H1 (cell line): Measurements from ENCODE around the gene MMAB. TPM values are rescaled to one million over a fixed set of nuclear protein-coding genes. Genes with fewer than 3 reads are reported as not detected.

Experiments used
- CTCF ChIA-PET: fragments of 300-600 bp; sonication (Branson Sonifier 250); formaldehyde crosslinking; loops from one replicate; lab custom pipeline; 2021; ENCODE audit not compliant: partially characterized antibody; lab: Charles Lee
- POLR2A ChIA-PET: fragments of 300-600 bp; sonication (Branson Sonifier 250); formaldehyde crosslinking; loops from one replicate; lab custom pipeline; 2021; ENCODE audit warnings: inconsistent platforms; ENCODE audit not compliant: partially characterized antibody; lab: Charles Lee
- DNase-seq, 2 experiments: peaks; one replicate each; pipeline versions ENCODE4 v3.0.0 to v3.0.0-alpha.2; 2010 to 2022; ENCODE audit warnings: low spot score in 2 of 2, low read depth in 1 of 2, mixed read lengths in 1 of 2
- FAIRE-seq: peaks from 2 replicates; lab custom pipeline; 2011; peaks lifted over from hg19 to GRCh38; lab: Jason Lieb, UNC
- H2AFZ ChIP-seq: 2 replicates; pipeline ENCODE4 v1.8.1; 2012; ENCODE audit warnings: low read length, inconsistent platforms
- H2AK5ac ChIP-seq: 2 replicates; pipeline ENCODE4 v1.6.1; 2013; ENCODE audit warnings: low read depth, low read length
- H2BK120ac ChIP-seq: replicated peaks from 2 replicates; pipeline ENCODE3; 2013; ENCODE audit warnings: low read depth, low read length, inconsistent platforms
- H2BK12ac ChIP-seq: 2 replicates; pipeline ENCODE4 v1.6.1; 2013; ENCODE audit warnings: low read depth, low read length
- H2BK15ac ChIP-seq: 2 replicates; pipeline ENCODE4 v1.6.1; 2013; ENCODE audit warnings: low read length
- H2BK20ac ChIP-seq: 2 replicates; pipeline ENCODE4 v1.6.1; 2013; ENCODE audit warnings: low read length
- H2BK5ac ChIP-seq: 2 replicates; pipeline ENCODE4 v1.6.1; 2013; ENCODE audit warnings: low read depth, low read length
- H3K14ac ChIP-seq: 2 replicates; pipeline ENCODE4 v1.6.1; 2013; ENCODE audit warnings: inconsistent platforms; ENCODE audit not compliant: insufficient read length
- H3K18ac ChIP-seq: 2 replicates; pipeline ENCODE4 v1.6.1; 2013; ENCODE audit warnings: low read length; ENCODE audit errors: extremely low read depth
- H3K23ac ChIP-seq: 2 replicates; pipeline ENCODE4 v1.6.1; 2013; ENCODE audit warnings: inconsistent platforms; ENCODE audit not compliant: insufficient read length
- H3K23me2 ChIP-seq: 2 replicates; pipeline ENCODE4 v1.6.1; 2013; ENCODE audit warnings: low read depth, low read length
- H3K27ac ChIP-seq: 2 replicates; pipeline ENCODE4 v1.6.1; 2011; ENCODE audit warnings: low read depth, low read length, inconsistent platforms
- H3K27me3 ChIP-seq, 4 experiments: replicated peaks in 1 of 4; 1 replicate in 1 of 4; 2 replicates in 3 of 4; pipeline versions ENCODE4 v1.6.1 to v1.8.1; 2011 to 2013; ENCODE audit warnings: low read length in 3 of 4, mild to moderate bottlenecking in 3 of 4, inconsistent platforms in 2 of 4, mixed read lengths in 2 of 4, moderate library complexity in 1 of 4; ENCODE audit not compliant: control insufficient read depth in 3 of 4, insufficient read depth in 3 of 4; ENCODE audit errors: extremely low read depth in 1 of 4
- H3K36me3 ChIP-seq, 4 experiments: 2 replicates each; pipeline versions ENCODE4 v1.6.1 to v1.8.1; 2011 to 2013; ENCODE audit warnings: mild to moderate bottlenecking in 4 of 4, low read length in 3 of 4, moderate library complexity in 2 of 4, control low read depth in 1 of 4, inconsistent platforms in 1 of 4; ENCODE audit not compliant: insufficient read depth in 4 of 4, control insufficient read depth in 2 of 4
- H3K4ac ChIP-seq: replicated peaks from 2 replicates; pipeline ENCODE3; 2013; ENCODE audit warnings: low read length, low read depth, mixed read lengths, inconsistent platforms; ENCODE audit not compliant: insufficient read length
- H3K4me1 ChIP-seq, 4 experiments: replicated peaks in 1 of 4; 1 replicate in 1 of 4; 2 replicates in 3 of 4; pipeline versions ENCODE4 v1.6.1 to v1.8.1; 2011 to 2013; ENCODE audit warnings: low read length in 3 of 4, inconsistent platforms in 2 of 4, mixed read lengths in 1 of 4; ENCODE audit not compliant: insufficient read depth in 4 of 4, control insufficient read depth in 3 of 4
- H3K4me2 ChIP-seq, 2 experiments: 2 replicates each; pipeline versions ENCODE4 v1.6.1 to v1.8.1; 2011 to 2013; ENCODE audit warnings: low read depth in 2 of 2, low read length in 2 of 2, control low read depth in 1 of 2, inconsistent platforms in 1 of 2, mild to moderate bottlenecking in 1 of 2; ENCODE audit not compliant: insufficient read depth in 1 of 2
- H3K4me3 ChIP-seq, 4 experiments: fragments of 200-600, 300-600 bp in 1 of 4; sonication (generic), shearing (Covaris generic), sonication (Bioruptor Twin) in 1 of 4; 2 replicates each; pipeline versions ENCODE4 v1.5.1 to v1.8.1; 2011 to 2016; ENCODE audit warnings: low read length in 4 of 4, low read depth in 3 of 4, control low read depth in 2 of 4, inconsistent platforms in 2 of 4, mild to moderate bottlenecking in 2 of 4, mixed read lengths in 1 of 4, moderate library complexity in 1 of 4; ENCODE audit not compliant: insufficient read depth in 2 of 4; ENCODE audit errors: extremely low read depth in 1 of 4
- H3K56ac ChIP-seq: replicated peaks from 2 replicates; pipeline ENCODE3; 2013; ENCODE audit warnings: low read depth, mild to moderate bottlenecking, mixed read lengths, low read length, inconsistent platforms; ENCODE audit not compliant: insufficient read length
- H3K79me1 ChIP-seq: 2 replicates; pipeline ENCODE4 v1.6.1; 2013; ENCODE audit warnings: low read depth, low read length, control low read depth
- H3K79me2 ChIP-seq, 2 experiments: 2 replicates each; pipeline versions ENCODE4 v1.6.1 to v1.8.1; 2012 to 2013; ENCODE audit warnings: low read length in 2 of 2, mild to moderate bottlenecking in 2 of 2, inconsistent platforms in 1 of 2; ENCODE audit not compliant: insufficient read depth in 2 of 2, control insufficient read depth in 1 of 2
- H3K9ac ChIP-seq, 4 experiments: replicated peaks in 1 of 4; 1 replicate in 1 of 4; 2 replicates in 3 of 4; pipeline versions ENCODE4 v1.6.1 to v1.8.1; 2011 to 2013; ENCODE audit warnings: low read depth in 3 of 4, low read length in 3 of 4, control low read depth in 2 of 4, mild to moderate bottlenecking in 2 of 4, moderate library complexity in 2 of 4, inconsistent platforms in 1 of 4; ENCODE audit errors: extremely low read depth in 1 of 4
- H3K9me3 ChIP-seq, 2 experiments: 2 replicates each; pipeline versions ENCODE4 v1.6.1 to v1.8.1; 2012 to 2013; ENCODE audit warnings: mild to moderate bottlenecking in 2 of 2, moderate library complexity in 2 of 2, control low read depth in 1 of 2, inconsistent platforms in 1 of 2, low read depth in 1 of 2, low read length in 1 of 2, mixed read lengths in 1 of 2; ENCODE audit not compliant: insufficient read depth in 2 of 2
- H4K20me1 ChIP-seq, 2 experiments: replicated peaks in 1 of 2; 2 replicates each; pipeline versions ENCODE3 to v1.8.1; 2011 to 2013; ENCODE audit warnings: inconsistent platforms in 2 of 2, low read length in 2 of 2, mild to moderate bottlenecking in 1 of 2; ENCODE audit not compliant: insufficient read depth in 2 of 2, control insufficient read depth in 1 of 2
- H4K5ac ChIP-seq: 2 replicates; pipeline ENCODE4 v1.6.1; 2013; ENCODE audit warnings: low read length, low read depth, mixed read lengths, inconsistent platforms; ENCODE audit not compliant: insufficient read length
- H4K8ac ChIP-seq: 2 replicates; pipeline ENCODE4 v1.8.0; 2013; ENCODE audit warnings: mild to moderate bottlenecking, moderate library complexity, low read length, inconsistent platforms; ENCODE audit not compliant: insufficient read depth; ENCODE audit errors: extremely low read depth
- H4K91ac ChIP-seq: replicated peaks from 2 replicates; pipeline ENCODE3; 2013; ENCODE audit warnings: low read length, mixed read lengths, inconsistent platforms; ENCODE audit not compliant: insufficient read length
- POLR2A ChIP-seq, 2 experiments: IDR thresholded peaks; 1 replicate in 1 of 2; 2 replicates in 1 of 2; pipeline ENCODE4 v1.6.1; 2011; ENCODE audit warnings: low read depth in 2 of 2, low read length in 2 of 2, mild to moderate bottlenecking in 2 of 2; ENCODE audit errors: control extremely low read depth in 1 of 2
- RAD21 ChIP-seq, 2 experiments: IDR thresholded peaks in 1 of 2; conservative IDR thresholded peaks in 1 of 2; 2 replicates each; pipeline ENCODE4 v1.6.1; 2011; ENCODE audit warnings: low read depth in 2 of 2, low read length in 2 of 2, improper control_type of control experiment in 1 of 2, inconsistent platforms in 1 of 2, mild to moderate bottlenecking in 1 of 2, moderate library complexity in 1 of 2
- SIRT6 ChIP-seq: IDR thresholded peaks from one replicate; pipeline ENCODE4 v1.7.1; 2012; ENCODE audit warnings: low read length, inconsistent platforms
- WGBS, 2 experiments: shearing (Covaris generic) in 1 of 2; methylation state at CpG; one replicate each; pipeline versions ENCODE4 v1.1.6 to v1.1.7; 2013 to 2015; ENCODE audit warnings: low lambda C conversion rate in 2 of 2, mixed read lengths in 2 of 2, inconsistent platforms in 1 of 2, low coverage in 1 of 2, missing lambda C conversion rate in 1 of 2; ENCODE audit not compliant: insufficient replicate concordance in 2 of 2, insufficient coverage in 1 of 2, insufficient read length in 1 of 2; ENCODE audit errors: extremely low coverage in 1 of 2, missing lambda C conversion rate in 1 of 2; 5-methylcytosine and 5-hydroxymethylcytosine counted together
- polyA plus RNA-seq, 7 experiments: library from polyadenylated mRNA; depleted of rRNA in 3 of 7; stranded (reverse) in 5 of 7; unstranded in 2 of 7; fragments of >200 nt in 5 of 7; fragments of 200-250 nt in 2 of 7; gene quantifications; 1 replicate in 5 of 7; 2 replicates in 1 of 7; 4 replicates in 1 of 7; pipeline versions ENCODE4 v1.2.1 to v1.2.3, GENCODE V29; 2011 to 2013; ENCODE audit warnings: missing spikeins in 2 of 7, mixed read lengths in 2 of 7
- total RNA-seq: library from RNA; stranded (reverse); fragmentation: NEBNext Ultra II Directional; extraction: Animal tissue kit (Norgen Biotek cat#: 25700); gene quantifications from 2 replicates; pipeline ENCODE4 v1.2.1, GENCODE V29; 2021

Gene MMAB
- total and polyA plus RNA-seq, 2 of the 8 experiments (the other 6 are each of a cell fraction or from before 2014, with no cell fraction given), result 12.9 to 18.5 TPM

DNA sequence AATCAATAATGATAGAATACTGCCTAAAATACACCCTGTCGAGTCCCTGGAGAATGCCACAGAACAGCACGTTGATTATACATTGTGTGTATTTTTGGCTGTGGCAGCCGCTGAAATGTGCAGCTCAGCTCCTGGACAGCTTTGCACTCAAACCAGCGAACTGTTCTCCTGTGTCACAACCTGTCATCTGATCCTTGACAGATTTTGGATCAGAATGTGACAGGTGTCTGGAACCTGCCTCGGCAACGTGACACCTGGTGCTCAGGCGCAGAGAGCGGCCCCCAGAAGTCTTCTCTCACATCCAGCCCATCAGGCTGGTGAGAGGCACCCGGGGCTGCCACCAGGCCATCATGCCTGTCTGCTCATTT lies 19.6 kb upstream of the MMAB start:
- H3K4me1 ChIP-seq, result peaks cover 0 to under 1% (median under 1%) of the 10 kb centered on the region in 4 experiments; a peak in 2 of 7 replicates
- peaks cover 0 to 4% of the 10 kb centered on the region in 2 experiments for H4K20me1 ChIP-seq
- no peak overlapping the region for H2BK15ac ChIP-seq
- H3K4me2 ChIP-seq, result no peak overlapping the region
- H3K27me3 ChIP-seq, result no peaks in the 10 kb centered on the region
- 92% methylated on average over 9 of the region's 9 CpGs; no CpG with 5 or more reads in 1 of the 2 experiments for WGBS, 2 experiments
- peaks cover 0 to 15% (median 4%) of the 10 kb centered on the region in 4 experiments; a peak in 5 of 8 replicates for H3K36me3 ChIP-seq
- no peak overlapping the region for H3K27ac ChIP-seq
- no peak overlapping the region for H4K8ac ChIP-seq
- H2AK5ac ChIP-seq, result no peak overlapping the region
- H3K4ac ChIP-seq, result no peak overlapping the region
- no peaks in the 10 kb centered on the region for H3K9me3 ChIP-seq
- no peak for DNase-seq
- H2BK12ac ChIP-seq, result no peak overlapping the region
- no peak overlapping the region for H3K18ac ChIP-seq
- no peak overlapping the region for H2AFZ ChIP-seq
- H2BK120ac ChIP-seq, result no peak overlapping the region
- H3K23me2 ChIP-seq, result no peaks in the 10 kb centered on the region
- no peak overlapping the region for H2BK5ac ChIP-seq
- H3K4me3 ChIP-seq, result no peak overlapping the region
- H4K5ac ChIP-seq, result no peak overlapping the region
- TF ChIP-seq SIRT6, result no peak
- TF ChIP-seq RAD21 (IDR thresholded peaks at IDR 0.05 in 1 of 2, conservative IDR thresholded peaks at IDR 0.05 in 1 of 2; ENCODE audit: low read depth in 2 of 2, low read length in 2 of 2), result no peak
- TF ChIP-seq POLR2A (IDR thresholded peaks at IDR 0.05; ENCODE audit: control extremely low read depth in 1 of 2, low read depth in 2 of 2, low read length in 2 of 2), result no peak
- TF ChIP-seq, all 59 proteins: peak for 0
- ChIA-PET CTCF (interaction anchor here (0.6 to 11.3 kb wide), 7 partner anchors 19 to 473 kb away, joined by 3 to 163 read pairs (median 4); partner anchors contain the start of genes MMAB and MVK), POLR2A (no interaction called here)
- Histone ChIP-seq H3K9ac (no peak overlapping the region), H3K14ac (no peak overlapping the region), H3K79me2 (no peaks in the 10 kb centered on the region), H3K56ac (no peak overlapping the region), H2BK20ac (no peak overlapping the region), H4K91ac (no peak overlapping the region), H3K23ac (no peak overlapping the region), H3K79me1 (no peaks in the 10 kb centered on the region)
- FAIRE-seq, result no peak
